SK-N-SH treated with all-trans-retinoic acid at 6 μM for 48 hours (cell line): ENCODE data around the gene TBX18.

Experiments used
- ATAC-seq: fragments of 200-7000 bp; cut with Tn5 transposase; 3 replicates; pipeline ENCODE4 v1.9.1; 2020; ENCODE audit warnings: mild to moderate bottlenecking, moderate library complexity
- ARNTL ChIP-seq: fragments of 450-650 bp; formaldehyde crosslinking; IDR thresholded peaks from 2 replicates; pipeline ENCODE4 v1.5.0; 2020; ENCODE audit warnings: low read depth, mild to moderate bottlenecking, moderate library complexity, borderline replicate concordance
- BACH2 ChIP-seq: fragments of 250-450 bp; sonication (Bioruptor Pico); IDR thresholded peaks from 2 replicates; pipeline ENCODE4 v1.9.0; 2021; ENCODE audit warnings: mild to moderate bottlenecking, borderline replicate concordance
- CREB5 ChIP-seq: fragments of 250-450 bp; sonication (Bioruptor Pico); IDR thresholded peaks from 2 replicates; pipeline ENCODE4 v1.5.1; 2020; ENCODE audit warnings: low read depth, mild to moderate bottlenecking, moderate library complexity
- CSDC2 ChIP-seq: fragments of 250-450 bp; sonication (Bioruptor Pico); IDR thresholded peaks from 2 replicates; pipeline ENCODE4 v1.5.0; 2020; ENCODE audit warnings: mild to moderate bottlenecking, moderate library complexity
- GLIS3 ChIP-seq: fragments of 250-450 bp; sonication (Bioruptor Pico); IDR thresholded peaks from 2 replicates; pipeline ENCODE4 v1.5.0; 2020; ENCODE audit warnings: mild to moderate bottlenecking, moderate library complexity
- ISL1 ChIP-seq: fragments of 250-450 bp; sonication (Bioruptor Pico); IDR thresholded peaks from 2 replicates; pipeline ENCODE4 v2.1.2; 2022; ENCODE audit warnings: mild to moderate bottlenecking, moderate library complexity
- OSR1 ChIP-seq: fragments of 250-450 bp; sonication (Bioruptor Pico); IDR thresholded peaks from 2 replicates; pipeline ENCODE4 v1.8.0; 2022; ENCODE audit warnings: moderate library complexity, mild to moderate bottlenecking, inconsistent platforms
- POU6F1 ChIP-seq: fragments of 250-450 bp; sonication (Bioruptor Pico); IDR thresholded peaks from 2 replicates; pipeline ENCODE4 v1.8.0; 2021; ENCODE audit warnings: low read depth, mild to moderate bottlenecking, moderate library complexity, borderline replicate concordance
- RARB ChIP-seq: fragments of 250-450 bp; sonication (Bioruptor Pico); IDR thresholded peaks from 2 replicates; pipeline ENCODE4 v1.8.0; 2021; ENCODE audit warnings: mild to moderate bottlenecking, moderate library complexity
- SNAI2 ChIP-seq: fragments of 250-450 bp; sonication (Bioruptor Pico); IDR thresholded peaks from 2 replicates; pipeline ENCODE4 v1.5.0; 2020; ENCODE audit warnings: mild to moderate bottlenecking, moderate library complexity
- TCF4 ChIP-seq: fragments of 250-450 bp; sonication (Bioruptor Pico); IDR thresholded peaks from 2 replicates; pipeline ENCODE4 v1.8.0; 2021; ENCODE audit warnings: mild to moderate bottlenecking, moderate library complexity, borderline replicate concordance
- TOX ChIP-seq: fragments of 250-450 bp; sonication (Bioruptor Pico); IDR thresholded peaks from 2 replicates; pipeline ENCODE4 v1.8.0; 2021; ENCODE audit warnings: mild to moderate bottlenecking, moderate library complexity, borderline replicate concordance
- ZC3H10 ChIP-seq: fragments of 250-450 bp; sonication (Bioruptor Pico); IDR thresholded peaks from 2 replicates; pipeline ENCODE4 v1.5.1; 2021; ENCODE audit warnings: mild to moderate bottlenecking, moderate library complexity
- ZFP3 ChIP-seq: fragments of 250-450 bp; sonication (Bioruptor Pico); IDR thresholded peaks from 2 replicates; pipeline ENCODE4 v1.5.0; 2020; ENCODE audit warnings: mild to moderate bottlenecking, moderate library complexity
- ZFP30 ChIP-seq: fragments of 450-650 bp; formaldehyde crosslinking; IDR thresholded peaks from 2 replicates; pipeline ENCODE4 v1.5.0; 2022; ENCODE audit warnings: mild to moderate bottlenecking, moderate library complexity
- ZNF565 ChIP-seq: fragments of 450-650 bp; formaldehyde crosslinking; conservative IDR thresholded peaks from 2 replicates; pipeline ENCODE4 v1.5.0; 2020; ENCODE audit warnings: low read depth, mild to moderate bottlenecking, moderate library complexity
- ZNF70 ChIP-seq: fragments of 450-650 bp; formaldehyde crosslinking; IDR thresholded peaks from 2 replicates; pipeline ENCODE4 v1.5.0; 2020; ENCODE audit warnings: mild to moderate bottlenecking, moderate library complexity
- ZNF8 ChIP-seq: fragments of 450-650 bp; formaldehyde crosslinking; IDR thresholded peaks from 2 replicates; pipeline ENCODE4 v1.5.0; 2020; ENCODE audit warnings: mild to moderate bottlenecking, moderate library complexity

The TBX18 gene

GRCh38 chr6:84785671-84786070 lies 21.3 kb upstream of the TBX18 start:
- no peak for TF ChIP-seq BACH2 (CRISPR knock-in tag)
- ATAC-seq: no peak

- no peak for TF ChIP-seq ZC3H10 (CRISPR knock-in tag)
- no peak for TF ChIP-seq TCF4 (CRISPR knock-in tag)
- TF ChIP-seq ZNF70: no peak
- TF ChIP-seq ZNF565: no peak
- ATAC-seq: no peak
Measured at GRCh38 chr6:84779917-84780316, 15.5 kb upstream of the TBX18 start.

GRCh38 chr6:84779380-84779779 lies 15.0 kb upstream of the TBX18 start:
- TF ChIP-seq BACH2 (CRISPR knock-in tag): no peak
- TF ChIP-seq RARB (CRISPR knock-in tag): no peak
- TF ChIP-seq CSDC2 (CRISPR knock-in tag): no peak
- TF ChIP-seq ISL1 (CRISPR knock-in tag): no peak
- TF ChIP-seq ARNTL (CRISPR knock-in tag): no peak
- no peak for TF ChIP-seq CREB5
- no peak for ATAC-seq

GRCh38 chr6:84777888-84778287 lies 13.5 kb upstream of the TBX18 start:
- ATAC-seq: no peak
- TF ChIP-seq POU6F1 (CRISPR knock-in tag): no peak
- TF ChIP-seq, all 23 proteins: peak for 0

- TF ChIP-seq BACH2 (CRISPR knock-in tag): no peak
- TF ChIP-seq TOX (CRISPR knock-in tag): no peak
- no peak for TF ChIP-seq ZNF70
- TF ChIP-seq CSDC2 (CRISPR knock-in tag): no peak
- no peak for TF ChIP-seq RARB (CRISPR knock-in tag)
- no peak for TF ChIP-seq GLIS3 (CRISPR knock-in tag)
- TF ChIP-seq ZC3H10 (CRISPR knock-in tag): no peak
- TF ChIP-seq OSR1 (CRISPR knock-in tag): no peak
- no peak for TF ChIP-seq ZNF565
- TF ChIP-seq ISL1 (CRISPR knock-in tag): no peak
- no peak for TF ChIP-seq CREB5
- TF ChIP-seq, all 23 proteins: peak for 0
- no peak for ATAC-seq
Measured at GRCh38 chr6:84776392-84776791, 12.0 kb upstream of the TBX18 start.

- ATAC-seq: no peak
- TF ChIP-seq GLIS3 (CRISPR knock-in tag): no peak
- no peak for TF ChIP-seq CSDC2 (CRISPR knock-in tag)
- no peak for TF ChIP-seq ZNF8 (CRISPR knock-in tag)
- no peak for TF ChIP-seq ARNTL (CRISPR knock-in tag)
- TF ChIP-seq ZFP30: no peak
- no peak for TF ChIP-seq ZNF70
- no peak for TF ChIP-seq ZC3H10 (CRISPR knock-in tag)
- TF ChIP-seq TOX (CRISPR knock-in tag): no peak
- no peak for TF ChIP-seq ISL1 (CRISPR knock-in tag)
- no peak for TF ChIP-seq POU6F1 (CRISPR knock-in tag)
- TF ChIP-seq ZNF565: no peak
- no peak for TF ChIP-seq TCF4 (CRISPR knock-in tag)
- TF ChIP-seq BACH2 (CRISPR knock-in tag): no peak
- TF ChIP-seq SNAI2 (CRISPR knock-in tag): no peak
- no peak for TF ChIP-seq OSR1 (CRISPR knock-in tag)
- no peak for TF ChIP-seq ZFP3
- no peak for TF ChIP-seq RARB (CRISPR knock-in tag)
Measured at GRCh38 chr6:84775751-84776150, 11.4 kb upstream of the TBX18 start.
